PC-3 (cell line): ENCODE data around the gene TEX14. TPM values are rescaled to one million over a fixed set of nuclear protein-coding genes. Genes with fewer than 3 reads are reported as not detected.

ENCODE experiments used
- ATAC-seq: fragments of 200-7000 bp; cut with Tn5 transposase; 2 replicates; pipeline ENCODE4 v1.9.1; 2020; ENCODE audit warnings: mild to moderate bottlenecking, moderate library complexity
- BruUV-seq: library from RNA; stranded (reverse); fragments of 400-500 nt; replicated peaks from 2 replicates; lab custom pipeline; 2021; lab: Mats Ljungman, UMichigan
- CTCF ChIA-PET: fragments of 300-600 bp; sonication (Branson Sonifier 250); formaldehyde crosslinking; loops from one replicate; lab custom pipeline; 2022; ENCODE audit warnings: antibody characterized with exemption; lab: Charles Lee
- POLR2A ChIA-PET: fragments of 300-600 bp; sonication (Branson Sonifier 250); formaldehyde crosslinking; loops from one replicate; lab custom pipeline; 2022; ENCODE audit warnings: antibody characterized with exemption; ENCODE audit not compliant: unreplicated experiment; lab: Charles Lee
- DNase-seq: peaks from one replicate; pipeline ENCODE4 v3.0.0-alpha.2; 2015
- H2AFZ ChIP-seq: fragments of 300-600 bp; sonication (generic); 2 replicates; pipeline ENCODE4 v1.6.0; 2016; ENCODE audit warnings: antibody characterized with exemption, low read length
- H3F3A ChIP-seq: fragments of 300-600 bp; sonication (generic); one replicate; pipeline ENCODE4 v1.6.0; 2017; ENCODE audit warnings: antibody characterized with exemption, low read length, control low read depth, mild to moderate bottlenecking; ENCODE audit not compliant: unreplicated experiment
- H3K27ac ChIP-seq: fragments of 300-600 bp; sonication (generic); 2 replicates; pipeline ENCODE4 v1.5.1; 2016; ENCODE audit warnings: mild to moderate bottlenecking, low read length
- H3K27me3 ChIP-seq: fragments of 300-600 bp; sonication (generic); 2 replicates; pipeline ENCODE4 v1.6.1; 2016; ENCODE audit warnings: low read length, mixed read lengths
- H3K36me3 ChIP-seq: fragments of 300-600 bp; sonication (generic); 2 replicates; pipeline ENCODE4 v1.6.1; 2016; ENCODE audit warnings: low read depth, mixed run types, low read length, mixed read lengths
- H3K4me1 ChIP-seq: fragments of 300-600 bp; sonication (generic); 2 replicates; pipeline ENCODE4 v1.5.1; 2016; ENCODE audit warnings: low read length; ENCODE audit not compliant: insufficient read depth
- H3K4me2 ChIP-seq: fragments of 300-600 bp; sonication (generic); 2 replicates; pipeline ENCODE4 v1.6.0; 2016; ENCODE audit warnings: low read length
- H3K4me3 ChIP-seq: fragments of 300-600 bp; sonication (generic); 2 replicates; pipeline ENCODE4 v1.5.1; 2016; ENCODE audit warnings: mild to moderate bottlenecking, low read length, mixed read lengths
- H3K79me2 ChIP-seq: fragments of 300-600 bp; sonication (generic); 2 replicates; pipeline ENCODE4 v1.6.1; 2017; ENCODE audit warnings: low read length, mixed read lengths
- H3K9ac ChIP-seq: fragments of 300-600 bp; sonication (generic); 2 replicates; pipeline ENCODE4 v1.6.0; 2016; ENCODE audit warnings: mild to moderate bottlenecking, low read length
- H3K9me2 ChIP-seq: fragments of 300-600 bp; sonication (generic); replicated peaks from 2 replicates; pipeline ENCODE4 v1.6.1; 2016; ENCODE audit warnings: mixed run types, low read length, mixed read lengths
- H3K9me3 ChIP-seq: fragments of 300-600 bp; sonication (generic); 2 replicates; pipeline ENCODE4 v1.6.1; 2016; ENCODE audit warnings: low read length, mixed read lengths
- H4K20me1 ChIP-seq: fragments of 300-600 bp; sonication (generic); 2 replicates; pipeline ENCODE4 v1.6.1; 2016; ENCODE audit warnings: low read length, mixed read lengths
- EZH2 ChIP-seq: fragments of 300-600 bp; sonication (generic); IDR thresholded peaks from one replicate; pipeline ENCODE4 v1.6.1; 2017; ENCODE audit warnings: antibody characterized with exemption, mild to moderate bottlenecking, low read length; ENCODE audit not compliant: unreplicated experiment
- EZH2phosphoT487 ChIP-seq: fragments of 300-600 bp; sonication (generic); IDR thresholded peaks from 2 replicates; pipeline ENCODE4 v1.6.1; 2018; ENCODE audit warnings: mild to moderate bottlenecking, antibody characterized with exemption, low read length, borderline replicate concordance
- intact Hi-C: fragments of 100-400 bp; cut with micrococcal nuclease; formaldehyde crosslinking; loops from 2 replicates; pipeline ENCODE4 v1.9.0; 2023
- total RNA-seq: library from RNA; depleted of rRNA; stranded (reverse); fragments of >200 nt; gene quantifications from 2 replicates; pipeline ENCODE4 v1.2.3, GENCODE V29; 2014
- TF ChIP-seq, protein P1 (sequence below): fragments of 300-600 bp; sonication (generic); conservative IDR thresholded peaks from 2 replicates; pipeline ENCODE4 v1.5.1; 2017; ENCODE audit warnings: antibody characterized with exemption, low read depth, mild to moderate bottlenecking, low read length

Gene TEX14
- total RNA-seq, 1 experiment from 2014 or later: 0.29 TPM

DNA sequence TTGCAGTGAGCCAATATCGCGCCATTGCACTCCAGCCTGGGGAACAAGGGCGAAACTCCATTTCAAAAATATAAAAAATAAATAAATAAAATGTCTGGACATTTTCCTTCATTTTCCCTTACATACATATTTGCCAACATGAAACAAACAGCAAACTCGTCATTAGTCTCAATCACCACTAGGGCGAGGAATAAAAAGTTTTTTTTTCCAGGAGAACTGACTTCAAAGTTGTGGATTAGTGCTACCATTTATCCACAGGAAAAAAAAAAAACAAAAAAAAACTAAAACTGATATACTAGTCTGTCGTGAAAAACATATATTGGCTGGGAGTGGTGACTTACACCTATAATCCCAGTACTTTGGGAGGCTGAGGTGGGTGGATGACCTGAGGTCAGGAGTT is 100.4 kb downstream of the TEX14 start:
- H2AFZ ChIP-seq: no peak overlapping the region
- intact Hi-C loops: no loop called here
- no peak for ATAC-seq
- no peaks in the 10 kb centered on the region for H4K20me1 ChIP-seq
- no peaks in the 10 kb centered on the region for H3K4me1 ChIP-seq
- no peak overlapping the region for H3K4me3 ChIP-seq
- no peak overlapping the region for H3K9ac ChIP-seq
- no peaks in the 10 kb centered on the region for H3K79me2 ChIP-seq
- H3K9me3 ChIP-seq: no peaks in the 10 kb centered on the region
- H3K27ac ChIP-seq: no peak overlapping the region
- no peaks in the 10 kb centered on the region for H3K9me2 ChIP-seq
- ChIA-PET POLR2A (no interaction called here), CTCF (no interaction called here)
- no TSS peak for BruUV-seq
- H3K27me3 ChIP-seq: no peaks in the 10 kb centered on the region
- H3K4me2 ChIP-seq: no peak overlapping the region
- TF ChIP-seq EZH2phosphoT487: no peak
- no peak for TF ChIP-seq EZH2
- TF ChIP-seq, protein P1, sequence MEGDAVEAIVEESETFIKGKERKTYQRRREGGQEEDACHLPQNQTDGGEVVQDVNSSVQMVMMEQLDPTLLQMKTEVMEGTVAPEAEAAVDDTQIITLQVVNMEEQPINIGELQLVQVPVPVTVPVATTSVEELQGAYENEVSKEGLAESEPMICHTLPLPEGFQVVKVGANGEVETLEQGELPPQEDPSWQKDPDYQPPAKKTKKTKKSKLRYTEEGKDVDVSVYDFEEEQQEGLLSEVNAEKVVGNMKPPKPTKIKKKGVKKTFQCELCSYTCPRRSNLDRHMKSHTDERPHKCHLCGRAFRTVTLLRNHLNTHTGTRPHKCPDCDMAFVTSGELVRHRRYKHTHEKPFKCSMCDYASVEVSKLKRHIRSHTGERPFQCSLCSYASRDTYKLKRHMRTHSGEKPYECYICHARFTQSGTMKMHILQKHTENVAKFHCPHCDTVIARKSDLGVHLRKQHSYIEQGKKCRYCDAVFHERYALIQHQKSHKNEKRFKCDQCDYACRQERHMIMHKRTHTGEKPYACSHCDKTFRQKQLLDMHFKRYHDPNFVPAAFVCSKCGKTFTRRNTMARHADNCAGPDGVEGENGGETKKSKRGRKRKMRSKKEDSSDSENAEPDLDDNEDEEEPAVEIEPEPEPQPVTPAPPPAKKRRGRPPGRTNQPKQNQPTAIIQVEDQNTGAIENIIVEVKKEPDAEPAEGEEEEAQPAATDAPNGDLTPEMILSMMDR: peak; percentile 43
- no peaks in the 10 kb centered on the region for H3K36me3 ChIP-seq
- peak; percentile 29 for DNase-seq
- no peaks in the 10 kb centered on the region for H3F3A ChIP-seq

GRCh38 chr17:58590377-58590776 is 101.5 kb downstream of the TEX14 start:
- Histone ChIP-seq H3F3A (no peaks in the 10 kb centered on the region), H3K27me3 (0 out of 2 replicates have a peak, but pooled peaks cover 4% of the 10 kb centered on the region), H3K4me3 (no peak overlapping the region), H2AFZ (no peak overlapping the region), H3K9me2 (no peaks in the 10 kb centered on the region), H3K9ac (no peak overlapping the region), H3K79me2 (no peaks in the 10 kb centered on the region), H3K27ac (no peak overlapping the region), H3K9me3 (no peaks in the 10 kb centered on the region), H3K4me1 (no peaks in the 10 kb centered on the region), H3K4me2 (no peak overlapping the region), H3K36me3 (no peaks in the 10 kb centered on the region), H4K20me1 (no peaks in the 10 kb centered on the region)
- no peak for TF ChIP-seq EZH2phosphoT487
- TF ChIP-seq, protein P1: no peak
- TF ChIP-seq EZH2: no peak
- no TSS peak for BruUV-seq
- ChIA-PET CTCF (no interaction called here), POLR2A (no interaction called here)
- intact Hi-C loops: no loop called here
- ATAC-seq (no peak), DNase-seq (no peak)

DNA sequence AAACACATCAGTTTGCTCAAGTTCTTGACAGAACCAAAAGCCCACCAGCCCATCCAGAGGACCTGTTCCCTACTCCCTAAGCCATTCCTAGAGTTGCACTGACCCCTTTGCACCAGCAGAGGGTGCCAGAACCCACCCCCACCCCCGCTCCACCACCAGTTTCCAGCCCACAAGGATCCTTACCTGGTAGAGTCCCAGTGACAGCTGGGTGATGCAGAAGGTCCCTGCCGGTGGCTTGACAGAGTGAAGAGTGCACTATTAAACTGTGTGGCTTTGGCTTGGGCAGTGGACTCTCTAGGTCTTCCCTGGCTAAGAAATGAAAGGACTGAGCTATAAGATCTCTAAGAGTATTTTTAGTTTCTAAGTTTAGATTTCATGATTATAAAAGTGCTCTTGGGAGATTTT is 104.1 kb downstream of the TEX14 start:
- Histone ChIP-seq H3K79me2 (no peaks in the 10 kb centered on the region), H3K36me3 (no peaks in the 10 kb centered on the region), H2AFZ (no peak overlapping the region), H3K27me3 (0 out of 2 replicates have a peak, but pooled peaks cover 4% of the 10 kb centered on the region), H4K20me1 (no peaks in the 10 kb centered on the region), H3F3A (no peaks in the 10 kb centered on the region), H3K27ac (no peak overlapping the region), H3K9me3 (no peaks in the 10 kb centered on the region), H3K9ac (no peak overlapping the region), H3K4me1 (no peaks in the 10 kb centered on the region), H3K9me2 (no peaks in the 10 kb centered on the region), H3K4me2 (no peak overlapping the region), H3K4me3 (no peak overlapping the region)
- POLR2A ChIA-PET: interaction anchor here (0.6 kb wide), 1 partner anchor 39 kb away, joined by 4 read pairs; no protein-coding TSS in a partner anchor
- no peak for TF ChIP-seq EZH2
- TF ChIP-seq, protein P1: peak; percentile 98
- TF ChIP-seq EZH2phosphoT487: no peak
- ATAC-seq: peak; percentile 97
- CTCF ChIA-PET: interaction anchor here (0.6 to 1.1 kb wide), 5 partner anchors 24 to 417 kb away, joined by 3 to 14 read pairs (median 5); no protein-coding TSS in a partner anchor
- intact Hi-C loops: loop anchor here (1.0 to 2.0 kb wide), 5 partner anchors 44 to 418 kb away; no protein-coding TSS in a partner anchor
- BruUV-seq: no TSS peak
- DNase-seq: peak; percentile 84
